Stomach (tissue), 9 donors: ENCODE results near the gene SLA2. TPM values are rescaled to one million over a fixed set of nuclear protein-coding genes. Genes with fewer than 3 reads are reported as not detected.

ENCODE experiments used
- DNase-seq, 2 donors: peaks; one replicate each; pipeline versions ENCODE4 v3.0.0 to v3.0.0-alpha.2; 2013 to 2019
- H3K27ac ChIP-seq, 5 donors: fragments of 200-600 bp in 4 of 5; sonication (generic) in 4 of 5; one replicate each; pipeline ENCODE4 v1.5.1; 2013 to 2019; ENCODE audit warnings: mild to moderate bottlenecking in 1 of 5, moderate library complexity in 1 of 5
- H3K27me3 ChIP-seq, 3 donors: fragments of 200-600 bp; sonication (generic); one replicate each; pipeline ENCODE4 v1.5.1; 2017 to 2019; ENCODE audit warnings: mixed run types in 1 of 3
- H3K36me3 ChIP-seq, 4 donors: fragments of 200-600 bp; sonication (generic); 1 replicate in 3 of 4; 2 replicates in 1 of 4; pipeline ENCODE4 v1.5.1; 2016 to 2019
- H3K4me1 ChIP-seq, 4 donors: fragments of 200-600 bp; sonication (generic); one replicate each; pipeline ENCODE4 v1.5.1; 2016 to 2019
- H3K4me3 ChIP-seq, 4 donors: fragments of 200-600 bp; sonication (generic) in 3 of 4; one replicate each; pipeline ENCODE4 v1.5.1; 2016 to 2019; ENCODE audit warnings: mild to moderate bottlenecking in 1 of 4
- H3K9me3 ChIP-seq, 4 donors: fragments of 200-600 bp; sonication (generic); one replicate each; pipeline ENCODE4 v1.5.1; 2016 to 2019
- CTCF ChIP-seq, 7 experiments: fragments of 450-650 bp in 4 of 7; fragments of 200-600 bp in 3 of 7; sonication (generic) in 3 of 7; IDR thresholded peaks; one replicate each; pipeline ENCODE4 v1.5.1; 2016 to 2019; ENCODE audit warnings: antibody characterized with exemption in 7 of 7, control low read depth in 2 of 7, mild to moderate bottlenecking in 1 of 7
- EP300 ChIP-seq: sonication (generic); formaldehyde crosslinking; IDR thresholded peaks from one replicate; pipeline ENCODE4 v1.6.1; 2017; ENCODE audit warnings: antibody characterized with exemption
- POLR2A ChIP-seq, 4 donors: fragments of 450-650 bp; IDR thresholded peaks; one replicate each; pipeline ENCODE4 v1.6.1; 2016; ENCODE audit warnings: antibody characterized with exemption in 4 of 4, control low read depth in 2 of 4, mild to moderate bottlenecking in 1 of 4, moderate library complexity in 1 of 4
- POLR2AphosphoS5 ChIP-seq, 3 donors: sonication (generic); formaldehyde crosslinking; IDR thresholded peaks; one replicate each; pipeline ENCODE4 v1.6.1; 2016; ENCODE audit warnings: antibody characterized with exemption in 3 of 3
- WGBS, 5 donors: extraction: QIAGEN DNeasy Blood & Tissue Kit in 3 of 5; methylation state at CpG; one replicate each; pipeline versions ENCODE4 v1.1.5 to v1.1.7; 2013 to 2018; 5-methylcytosine and 5-hydroxymethylcytosine counted together
- intact Hi-C: fragments of 100-400 bp; cut with DNase I; formaldehyde crosslinking; loops from one replicate; pipeline ENCODE4 v1.15.1; 2023; ENCODE audit warnings: low total_unique reads
- polyA plus RNA-seq, 3 donors: library from polyadenylated mRNA; stranded (reverse); fragments of 200-250 nt; gene quantifications; one replicate each; pipeline ENCODE4 v1.2.3, GENCODE V29; 2013
- total RNA-seq, 5 donors: library from RNA; depleted of rRNA; stranded (reverse); fragments of >200 nt; gene quantifications; one replicate each; pipeline versions ENCODE4 v1.1.0 to v1.2.3, GENCODE V29; 2014 to 2016
- donor health status: healthy with polysubstance abuse.
- donor health status: Bipolar disorder and iron deficiency.
- donor health status: healthy.

The SLA2 gene
- total and polyA plus RNA-seq, 8 donors = 0.25 to 8.7 (median 1.3) TPM; not detected in 2

GRCh38 chr20:36655004-36655403 is 9.0 kb upstream of the SLA2 start:
- H3K36me3 ChIP-seq = peaks cover 12 to 88% (median 82%) of the 10 kb centered on the region in 4 donors
- WGBS, 5 donors = 94 to 100% (median 96%) methylated on average over 2 to 3 of the region's 3 CpGs
- H3K27ac ChIP-seq = no peak overlapping the region
- TF ChIP-seq EP300 = no peak
- no peak for TF ChIP-seq POLR2AphosphoS5 (IDR thresholded peaks at IDR 0.05)
- TF ChIP-seq CTCF (IDR thresholded peaks at IDR 0.05) = no peak
- no peaks in the 10 kb centered on the region for H3K27me3 ChIP-seq
- no peaks in the 10 kb centered on the region for H3K9me3 ChIP-seq
- intact Hi-C loops = no loop called here
- no peak overlapping the region for H3K4me3 ChIP-seq
- H3K4me1 ChIP-seq = no peaks in the 10 kb centered on the region
- no peak for DNase-seq

- TF ChIP-seq POLR2AphosphoS5 (IDR thresholded peaks at IDR 0.05) = no peak
- no peak for TF ChIP-seq EP300
- no peak for TF ChIP-seq POLR2A (IDR thresholded peaks at IDR 0.05)
- no peak for TF ChIP-seq CTCF (IDR thresholded peaks at IDR 0.05)
- no peak overlapping the region for H3K27ac ChIP-seq
- intact Hi-C loops = no loop called here
- no peaks in the 10 kb centered on the region for H3K9me3 ChIP-seq
- DNase-seq = no peak
- H3K4me3 ChIP-seq = no peak overlapping the region
- peaks cover 12 to 83% (median 77%) of the 10 kb centered on the region in 4 donors for H3K36me3 ChIP-seq
- no peaks in the 10 kb centered on the region for H3K4me1 ChIP-seq
- WGBS, 5 donors = 90 to 97% (median 95%) methylated on average over 8 of the region's 8 CpGs
- no peaks in the 10 kb centered on the region for H3K27me3 ChIP-seq
Measured at GRCh38 chr20:36654506-36654905, 8.5 kb upstream of the SLA2 start.

GRCh38 chr20:36653456-36653855 is 7.5 kb upstream of the SLA2 start:
- Histone ChIP-seq H3K4me1 (no peaks in the 10 kb centered on the region), H3K27ac (no peak overlapping the region), H3K9me3 (no peaks in the 10 kb centered on the region), H3K27me3 (no peaks in the 10 kb centered on the region), H3K4me3 (no peak overlapping the region), H3K36me3 (peaks cover 12 to 72% (median 68%) of the 10 kb centered on the region in 4 donors)
- no peak for DNase-seq
- intact Hi-C loops = no loop called here
- no peak for TF ChIP-seq POLR2AphosphoS5 (IDR thresholded peaks at IDR 0.05)
- no peak for TF ChIP-seq POLR2A (IDR thresholded peaks at IDR 0.05)
- WGBS, 5 donors = 92 to 94% (median 93%) methylated on average over 9 of the region's 9 CpGs

- H3K36me3 ChIP-seq = peaks cover 0 to 16% (median 15%) of the 10 kb centered on the region in 4 donors
- no peak for DNase-seq
- H3K4me3 ChIP-seq = no peak overlapping the region
- no peak overlapping the region for H3K27ac ChIP-seq
- no peak for TF ChIP-seq POLR2A (IDR thresholded peaks at IDR 0.05)
- TF ChIP-seq CTCF (IDR thresholded peaks at IDR 0.05) = no peak
- TF ChIP-seq POLR2AphosphoS5 (IDR thresholded peaks at IDR 0.05) = no peak
- no peak for TF ChIP-seq EP300
- H3K4me1 ChIP-seq = peaks cover 0 to 9% (median 0%) of the 10 kb centered on the region in 4 donors
- no peaks in the 10 kb centered on the region for H3K9me3 ChIP-seq
- WGBS, 5 donors = 66 to 72% (median 68%) methylated on average over 8 of the region's 8 CpGs
- intact Hi-C loops = no loop called here
- H3K27me3 ChIP-seq = no peaks in the 10 kb centered on the region
Measured at GRCh38 chr20:36647196-36648121, 1.5 kb upstream of the SLA2 start.

- H3K27me3 ChIP-seq = no peaks in the 10 kb centered on the region
- TF ChIP-seq CTCF (IDR thresholded peaks at IDR 0.05) = no peak
- H3K4me1 ChIP-seq = peaks cover 0 to 9% (median 0%) of the 10 kb centered on the region in 4 donors
- intact Hi-C loops = no loop called here
- H3K9me3 ChIP-seq = no peaks in the 10 kb centered on the region
- WGBS, 5 donors = 86 to 98% (median 92%) methylated on average over 3 of the region's 3 CpGs
- H3K4me3 ChIP-seq = no peak overlapping the region
- peaks cover 0 to 8% (median 7%) of the 10 kb centered on the region in 4 donors for H3K36me3 ChIP-seq
- H3K27ac ChIP-seq = no peak overlapping the region
- DNase-seq = no peak
Measured at GRCh38 chr20:36646678-36647077, 682 bp upstream of the SLA2 start.
